DMS 273 (cell line): Measurements from ENCODE around the gene TRIB2.

ENCODE experiments used
- DNase-seq: peaks from one replicate; lab custom pipeline; 2025; ENCODE audit not compliant: unreplicated experiment; lab: John Stamatoyannopoulos, UW

The TRIB2 gene

GRCh38 chr2:12719400-12720277 is 2.9 kb downstream of the TRIB2 start:
- DNase-seq, result no peak

GRCh38 chr2:12720278-12720620 is 3.5 kb downstream of the TRIB2 start:
- DNase-seq, result no peak

- DNase-seq, result no peak
These were observed 4.1 kb downstream of the TRIB2 start for GRCh38 chr2:12720754-12721378.

- DNase-seq, result no peak
These were observed 5.1 kb downstream of the TRIB2 start for GRCh38 chr2:12721566-12722446.

- no peak for DNase-seq
These were observed 5.9 kb downstream of the TRIB2 start for GRCh38 chr2:12722447-12723316.

GRCh38 chr2:12723736-12724463 is 7.2 kb downstream of the TRIB2 start:
- DNase-seq, result no peak

- DNase-seq, result no peak
These were observed 8.8 kb downstream of the TRIB2 start for GRCh38 chr2:12725233-12726187.

GRCh38 chr2:12726271-12726670 is 9.5 kb downstream of the TRIB2 start:
- DNase-seq, result no peak

GRCh38 chr2:12727065-12727464 is 10.3 kb downstream of the TRIB2 start:
- no peak for DNase-seq

- DNase-seq, result no peak
These were observed 10.9 kb downstream of the TRIB2 start for GRCh38 chr2:12727641-12728040.

GRCh38 chr2:12728221-12728777 is 11.6 kb downstream of the TRIB2 start:
- DNase-seq, result no peak

GRCh38 chr2:12730265-12730664 is 13.5 kb downstream of the TRIB2 start:
- DNase-seq, result no peak

- DNase-seq, result no peak
These were observed 15.1 kb downstream of the TRIB2 start for GRCh38 chr2:12731701-12732280.

GRCh38 chr2:12732651-12733050 is 15.9 kb downstream of the TRIB2 start:
- DNase-seq, result no peak

GRCh38 chr2:12733846-12734245 is 17.1 kb downstream of the TRIB2 start:
- no peak for DNase-seq

GRCh38 chr2:12734914-12735654 is 18.3 kb downstream of the TRIB2 start:
- no peak for DNase-seq

- no peak for DNase-seq
These were observed 20.6 kb downstream of the TRIB2 start for GRCh38 chr2:12737297-12737696.
